Measurements from ENCODE around the gene ADAM19.

DNA sequence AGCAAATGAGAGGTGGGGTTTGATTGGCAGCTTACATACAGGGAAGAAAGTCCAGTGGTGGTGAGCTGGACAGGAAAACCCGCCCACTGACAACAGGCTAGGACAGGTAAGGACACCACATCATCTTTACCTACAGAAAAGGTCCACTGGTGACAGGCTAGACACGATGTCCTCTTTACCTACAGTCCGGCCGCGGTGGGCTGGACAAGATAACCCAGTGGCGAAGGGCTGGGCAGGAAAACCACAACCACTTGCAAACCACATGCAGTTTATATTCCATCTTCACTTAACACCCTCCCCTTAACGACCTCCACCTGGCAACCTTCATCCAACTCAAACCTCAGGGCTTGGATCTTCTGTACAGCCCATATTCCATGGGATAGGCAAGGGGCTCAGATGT is 120.5 kb downstream of the ADAM19 start:
- TF ChIP-seq, protein P1, sequence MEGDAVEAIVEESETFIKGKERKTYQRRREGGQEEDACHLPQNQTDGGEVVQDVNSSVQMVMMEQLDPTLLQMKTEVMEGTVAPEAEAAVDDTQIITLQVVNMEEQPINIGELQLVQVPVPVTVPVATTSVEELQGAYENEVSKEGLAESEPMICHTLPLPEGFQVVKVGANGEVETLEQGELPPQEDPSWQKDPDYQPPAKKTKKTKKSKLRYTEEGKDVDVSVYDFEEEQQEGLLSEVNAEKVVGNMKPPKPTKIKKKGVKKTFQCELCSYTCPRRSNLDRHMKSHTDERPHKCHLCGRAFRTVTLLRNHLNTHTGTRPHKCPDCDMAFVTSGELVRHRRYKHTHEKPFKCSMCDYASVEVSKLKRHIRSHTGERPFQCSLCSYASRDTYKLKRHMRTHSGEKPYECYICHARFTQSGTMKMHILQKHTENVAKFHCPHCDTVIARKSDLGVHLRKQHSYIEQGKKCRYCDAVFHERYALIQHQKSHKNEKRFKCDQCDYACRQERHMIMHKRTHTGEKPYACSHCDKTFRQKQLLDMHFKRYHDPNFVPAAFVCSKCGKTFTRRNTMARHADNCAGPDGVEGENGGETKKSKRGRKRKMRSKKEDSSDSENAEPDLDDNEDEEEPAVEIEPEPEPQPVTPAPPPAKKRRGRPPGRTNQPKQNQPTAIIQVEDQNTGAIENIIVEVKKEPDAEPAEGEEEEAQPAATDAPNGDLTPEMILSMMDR (IDR thresholded peaks at IDR 0.05; ENCODE audit: poor library complexity, severe bottlenecking): no peak
- TF ChIP-seq POLR2AphosphoS5 (IDR thresholded peaks at IDR 0.05) (no peak), TAF1 (IDR thresholded peaks at IDR 0.05; ENCODE audit: low read depth) (no peak)
- TF ChIP-seq, protein P2, sequence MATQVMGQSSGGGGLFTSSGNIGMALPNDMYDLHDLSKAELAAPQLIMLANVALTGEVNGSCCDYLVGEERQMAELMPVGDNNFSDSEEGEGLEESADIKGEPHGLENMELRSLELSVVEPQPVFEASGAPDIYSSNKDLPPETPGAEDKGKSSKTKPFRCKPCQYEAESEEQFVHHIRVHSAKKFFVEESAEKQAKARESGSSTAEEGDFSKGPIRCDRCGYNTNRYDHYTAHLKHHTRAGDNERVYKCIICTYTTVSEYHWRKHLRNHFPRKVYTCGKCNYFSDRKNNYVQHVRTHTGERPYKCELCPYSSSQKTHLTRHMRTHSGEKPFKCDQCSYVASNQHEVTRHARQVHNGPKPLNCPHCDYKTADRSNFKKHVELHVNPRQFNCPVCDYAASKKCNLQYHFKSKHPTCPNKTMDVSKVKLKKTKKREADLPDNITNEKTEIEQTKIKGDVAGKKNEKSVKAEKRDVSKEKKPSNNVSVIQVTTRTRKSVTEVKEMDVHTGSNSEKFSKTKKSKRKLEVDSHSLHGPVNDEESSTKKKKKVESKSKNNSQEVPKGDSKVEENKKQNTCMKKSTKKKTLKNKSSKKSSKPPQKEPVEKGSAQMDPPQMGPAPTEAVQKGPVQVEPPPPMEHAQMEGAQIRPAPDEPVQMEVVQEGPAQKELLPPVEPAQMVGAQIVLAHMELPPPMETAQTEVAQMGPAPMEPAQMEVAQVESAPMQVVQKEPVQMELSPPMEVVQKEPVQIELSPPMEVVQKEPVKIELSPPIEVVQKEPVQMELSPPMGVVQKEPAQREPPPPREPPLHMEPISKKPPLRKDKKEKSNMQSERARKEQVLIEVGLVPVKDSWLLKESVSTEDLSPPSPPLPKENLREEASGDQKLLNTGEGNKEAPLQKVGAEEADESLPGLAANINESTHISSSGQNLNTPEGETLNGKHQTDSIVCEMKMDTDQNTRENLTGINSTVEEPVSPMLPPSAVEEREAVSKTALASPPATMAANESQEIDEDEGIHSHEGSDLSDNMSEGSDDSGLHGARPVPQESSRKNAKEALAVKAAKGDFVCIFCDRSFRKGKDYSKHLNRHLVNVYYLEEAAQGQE (IDR thresholded peaks at IDR 0.05; ENCODE audit: borderline replicate concordance): no peak
